ENCODE results near the gene NKAIN4.
A peak's percentile ranks its signal among the peaks of the same experiment; 100 is the strongest.

Gene NKAIN4

DNA sequence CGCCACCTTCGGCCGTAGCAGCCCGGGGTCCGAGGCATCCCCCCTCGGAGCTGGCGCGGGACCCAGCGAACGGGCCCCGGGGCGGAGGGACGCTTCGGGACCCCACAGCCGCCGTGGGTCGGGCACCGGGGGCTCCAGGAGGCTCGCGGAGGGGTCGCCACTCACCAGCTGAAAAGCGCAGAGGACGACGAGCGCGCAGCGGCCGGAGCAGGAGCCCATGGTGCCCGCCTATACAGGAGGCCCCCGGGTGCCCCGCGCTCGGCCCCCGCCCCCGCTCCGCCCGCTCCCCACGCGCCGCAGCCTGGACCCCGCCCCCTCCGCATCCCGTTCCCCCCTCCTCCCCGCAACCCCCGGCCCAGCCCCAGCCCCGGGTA lies at the start of gene NKAIN4:
TSS of gene NKAIN4 (minus strand) at position 232 of the 374 bp plus-strand sequence. CDS start at position 219, 13 bp downstream.
- peaks cover 0 to 22% (median 16%) of the 10 kb centered on the region in 4 donors for H3K4me1 ChIP-seq

DNA sequence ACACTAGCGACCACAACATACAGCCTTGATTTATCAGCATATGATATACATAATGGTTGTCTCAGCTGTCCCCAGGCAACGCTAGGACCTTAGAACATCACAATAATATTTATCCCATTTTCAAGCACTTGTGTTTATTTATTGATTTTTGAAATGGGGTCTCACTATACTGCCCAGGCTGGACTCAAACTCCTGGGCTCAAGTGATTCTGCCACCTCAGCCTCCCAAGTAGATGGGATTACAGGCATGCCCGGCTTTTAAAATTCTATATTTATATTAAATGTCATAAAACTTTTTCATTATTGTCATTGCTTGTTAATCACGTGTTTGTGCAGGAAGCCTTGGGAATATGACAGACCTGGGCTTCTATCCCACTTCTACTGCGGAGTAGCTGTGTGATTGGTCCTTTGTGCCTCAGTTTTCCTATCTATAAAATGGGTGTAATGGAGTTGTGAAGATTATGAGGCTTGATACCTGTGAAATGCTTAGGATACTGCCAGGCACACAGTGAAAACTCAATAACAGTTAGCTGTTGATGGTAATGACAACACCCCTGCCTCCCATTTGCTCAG lies 48.9 kb upstream of the NKAIN4 start:
- Histone ChIP-seq H3K36me3 (no peaks in the 10 kb centered on the region), H3K4me1 (no peaks in the 10 kb centered on the region), H3K27ac (no peak overlapping the region), H3K27me3 (peaks cover 0 to 57% of the 10 kb centered on the region in 2 donors), H3K4me3 (no peak overlapping the region), H3K9me3 (peaks cover 0 to 7% (median 4%) of the 10 kb centered on the region in 3 donors)
- DNase-seq, result no peak
- intact Hi-C loops (cut with DNase I; ENCODE audit: low total_unique reads), result no loop called here
- TF ChIP-seq, protein P1, sequence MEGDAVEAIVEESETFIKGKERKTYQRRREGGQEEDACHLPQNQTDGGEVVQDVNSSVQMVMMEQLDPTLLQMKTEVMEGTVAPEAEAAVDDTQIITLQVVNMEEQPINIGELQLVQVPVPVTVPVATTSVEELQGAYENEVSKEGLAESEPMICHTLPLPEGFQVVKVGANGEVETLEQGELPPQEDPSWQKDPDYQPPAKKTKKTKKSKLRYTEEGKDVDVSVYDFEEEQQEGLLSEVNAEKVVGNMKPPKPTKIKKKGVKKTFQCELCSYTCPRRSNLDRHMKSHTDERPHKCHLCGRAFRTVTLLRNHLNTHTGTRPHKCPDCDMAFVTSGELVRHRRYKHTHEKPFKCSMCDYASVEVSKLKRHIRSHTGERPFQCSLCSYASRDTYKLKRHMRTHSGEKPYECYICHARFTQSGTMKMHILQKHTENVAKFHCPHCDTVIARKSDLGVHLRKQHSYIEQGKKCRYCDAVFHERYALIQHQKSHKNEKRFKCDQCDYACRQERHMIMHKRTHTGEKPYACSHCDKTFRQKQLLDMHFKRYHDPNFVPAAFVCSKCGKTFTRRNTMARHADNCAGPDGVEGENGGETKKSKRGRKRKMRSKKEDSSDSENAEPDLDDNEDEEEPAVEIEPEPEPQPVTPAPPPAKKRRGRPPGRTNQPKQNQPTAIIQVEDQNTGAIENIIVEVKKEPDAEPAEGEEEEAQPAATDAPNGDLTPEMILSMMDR (IDR thresholded peaks at IDR 0.05), result no peak

More for the DNA sequence above, at the start of gene NKAIN4:
- no peak for DNase-seq
- TF ChIP-seq, protein P1 (IDR thresholded peaks at IDR 0.05), result no peak
- peak within 1 kb of the TSS; percentile 16 to 35 for H3K4me3 ChIP-seq
- H3K27ac ChIP-seq, result no peak within 1 kb of the TSS
- H3K27me3 ChIP-seq, result peaks cover 0 to 92% of the 10 kb centered on the region in 2 donors
- intact Hi-C loops (cut with DNase I; ENCODE audit: low total_unique reads), result no loop called here
- H3K36me3 ChIP-seq, result no peaks in the 10 kb centered on the region
- no peaks in the 10 kb centered on the region for H3K9me3 ChIP-seq

DNA sequence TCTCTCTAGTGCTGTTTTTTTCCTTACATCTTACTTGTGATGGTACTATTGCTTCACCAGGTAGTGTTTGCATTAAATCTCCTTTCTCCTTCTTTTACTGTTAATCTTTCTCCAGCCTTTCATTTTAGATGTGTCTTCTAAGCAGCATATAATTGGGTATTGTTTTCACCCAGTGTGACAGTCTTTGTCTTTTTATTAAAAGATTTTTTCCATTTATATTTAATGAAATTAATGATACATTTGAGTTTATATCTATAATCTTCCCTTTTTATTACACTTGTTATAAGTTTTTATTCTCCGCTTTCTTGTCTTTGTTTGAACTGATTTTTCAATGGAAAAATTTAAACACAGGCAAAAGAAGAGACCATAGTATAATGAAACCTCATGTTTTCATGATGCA lies 47.4 kb upstream of the NKAIN4 start:
- H3K9me3 ChIP-seq, result peaks cover 0 to 7% (median 4%) of the 10 kb centered on the region in 3 donors
- no peak overlapping the region for H3K27ac ChIP-seq
- H3K36me3 ChIP-seq, result no peaks in the 10 kb centered on the region
- intact Hi-C loops (cut with DNase I; ENCODE audit: low total_unique reads), result no loop called here
- no peaks in the 10 kb centered on the region for H3K4me1 ChIP-seq
- H3K27me3 ChIP-seq, result peaks cover 0 to 57% of the 10 kb centered on the region in 2 donors
- TF ChIP-seq, protein P1 (IDR thresholded peaks at IDR 0.05), result no peak
- no peak overlapping the region for H3K4me3 ChIP-seq
- DNase-seq, result no peak

DNA sequence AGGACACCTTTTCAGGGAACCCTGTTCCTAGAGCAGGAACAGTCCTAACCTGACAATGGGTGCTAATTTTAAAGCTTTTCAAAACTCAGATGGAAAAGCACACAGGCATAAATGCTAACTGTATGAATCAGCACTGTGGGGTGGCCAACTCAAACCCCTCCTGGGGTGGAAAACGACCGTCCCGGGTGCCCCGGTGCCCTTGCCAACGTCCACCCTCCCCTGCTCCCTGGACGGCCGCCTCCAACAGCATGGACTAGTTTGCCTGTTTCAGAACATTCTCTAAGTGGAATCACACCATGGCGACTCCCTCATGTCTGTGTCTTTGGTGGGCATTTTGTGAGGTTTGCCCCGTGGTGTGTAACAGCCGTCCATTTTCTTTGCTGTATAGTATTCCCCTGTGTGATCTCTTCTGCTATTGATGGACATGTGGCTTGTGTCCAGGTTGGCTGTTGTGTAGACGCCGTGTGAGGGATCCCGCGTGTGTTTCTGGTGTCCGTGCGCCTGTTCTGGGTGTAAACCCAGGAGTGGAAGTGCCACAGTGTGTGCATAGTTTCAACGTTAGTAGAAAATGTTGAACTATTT lies 44.6 kb upstream of the NKAIN4 start:
- no peak overlapping the region for H3K4me3 ChIP-seq
- TF ChIP-seq, protein P1 (IDR thresholded peaks at IDR 0.05), result no peak
- intact Hi-C loops (cut with DNase I; ENCODE audit: low total_unique reads), result no loop called here
- H3K9me3 ChIP-seq, result peaks cover 0 to 7% (median 4%) of the 10 kb centered on the region in 3 donors
- H3K36me3 ChIP-seq, result no peaks in the 10 kb centered on the region
- no peak overlapping the region for H3K27ac ChIP-seq
- DNase-seq, result no peak
- peaks cover 0 to 5% (median 0%) of the 10 kb centered on the region in 4 donors for H3K4me1 ChIP-seq
- peaks cover 0 to 57% of the 10 kb centered on the region in 2 donors for H3K27me3 ChIP-seq

DNA sequence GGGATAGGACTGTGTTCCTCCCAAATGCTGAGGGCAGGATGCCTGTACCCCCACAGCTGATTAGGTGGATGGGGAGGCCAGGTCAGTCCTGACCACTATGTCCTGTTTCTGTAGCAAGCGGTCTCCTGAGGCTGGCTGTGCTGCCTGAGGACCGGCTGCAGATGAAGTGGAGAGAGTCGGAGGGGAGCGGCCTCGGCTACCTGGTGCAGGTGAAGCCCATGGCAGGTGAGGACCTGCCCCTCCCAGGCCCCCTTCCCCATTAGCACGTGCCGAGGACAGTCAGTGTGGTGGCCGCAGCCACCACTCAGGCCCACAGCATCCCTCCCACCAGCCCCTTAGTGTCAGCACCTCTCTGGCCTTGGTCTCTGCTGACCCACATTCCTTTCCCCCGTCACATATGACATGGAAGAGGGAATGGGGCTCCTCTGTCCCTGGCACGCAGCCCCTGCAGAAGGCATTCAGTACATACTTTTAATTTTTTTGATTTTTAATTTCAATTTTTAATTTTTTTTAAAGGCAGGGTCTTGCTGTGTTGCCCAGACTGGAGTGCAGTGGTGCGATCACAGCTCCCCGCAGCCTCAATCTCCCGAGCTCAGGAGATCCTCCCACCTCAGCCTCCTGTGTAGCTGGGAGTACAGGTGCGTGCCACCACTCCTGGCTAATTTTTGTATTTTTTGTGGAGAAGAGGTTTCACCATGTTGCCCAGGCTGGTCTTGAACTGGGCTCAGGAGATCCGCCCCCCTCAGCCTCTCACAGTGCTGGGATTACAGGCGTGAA lies 43.7 kb upstream of the NKAIN4 start:
- H3K4me1 ChIP-seq, result peaks cover 0 to 5% (median 0%) of the 10 kb centered on the region in 4 donors
- peaks cover 0 to 59% of the 10 kb centered on the region in 2 donors for H3K27me3 ChIP-seq
- H3K27ac ChIP-seq, result no peak overlapping the region
- TF ChIP-seq, protein P1 (IDR thresholded peaks at IDR 0.05), result no peak
- no peaks in the 10 kb centered on the region for H3K36me3 ChIP-seq
- intact Hi-C loops (cut with DNase I; ENCODE audit: low total_unique reads), result no loop called here
- no peak overlapping the region for H3K4me3 ChIP-seq
- no peak for DNase-seq
- peaks cover 0 to 7% (median 4%) of the 10 kb centered on the region in 3 donors for H3K9me3 ChIP-seq

All from tibial artery (tissue), 4 donors.